ENCODE results near the gene ZBTB44.

The ZBTB44 gene

DNA sequence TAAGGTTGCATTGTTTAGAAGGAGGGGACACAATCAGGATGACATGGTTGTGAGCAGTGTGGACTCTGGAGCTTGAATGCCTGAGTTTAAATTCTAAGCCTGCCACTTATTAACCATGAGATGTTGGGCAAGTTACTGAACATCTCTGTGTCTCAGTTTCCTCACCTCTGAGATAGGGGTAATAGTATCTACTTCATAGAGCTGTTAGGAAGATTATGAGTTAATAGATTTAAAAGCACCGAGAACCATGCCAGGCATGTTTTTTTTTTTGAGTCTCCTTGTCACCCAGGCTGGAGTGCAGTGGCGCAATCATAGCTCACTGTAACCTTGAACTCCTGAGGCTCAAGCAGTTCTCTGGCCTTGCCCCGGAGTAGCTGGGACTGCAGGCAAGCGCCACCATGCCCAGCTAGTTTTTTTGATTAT lies 121.9 kb downstream of the ZBTB44 start:
- TF ChIP-seq, protein P1, sequence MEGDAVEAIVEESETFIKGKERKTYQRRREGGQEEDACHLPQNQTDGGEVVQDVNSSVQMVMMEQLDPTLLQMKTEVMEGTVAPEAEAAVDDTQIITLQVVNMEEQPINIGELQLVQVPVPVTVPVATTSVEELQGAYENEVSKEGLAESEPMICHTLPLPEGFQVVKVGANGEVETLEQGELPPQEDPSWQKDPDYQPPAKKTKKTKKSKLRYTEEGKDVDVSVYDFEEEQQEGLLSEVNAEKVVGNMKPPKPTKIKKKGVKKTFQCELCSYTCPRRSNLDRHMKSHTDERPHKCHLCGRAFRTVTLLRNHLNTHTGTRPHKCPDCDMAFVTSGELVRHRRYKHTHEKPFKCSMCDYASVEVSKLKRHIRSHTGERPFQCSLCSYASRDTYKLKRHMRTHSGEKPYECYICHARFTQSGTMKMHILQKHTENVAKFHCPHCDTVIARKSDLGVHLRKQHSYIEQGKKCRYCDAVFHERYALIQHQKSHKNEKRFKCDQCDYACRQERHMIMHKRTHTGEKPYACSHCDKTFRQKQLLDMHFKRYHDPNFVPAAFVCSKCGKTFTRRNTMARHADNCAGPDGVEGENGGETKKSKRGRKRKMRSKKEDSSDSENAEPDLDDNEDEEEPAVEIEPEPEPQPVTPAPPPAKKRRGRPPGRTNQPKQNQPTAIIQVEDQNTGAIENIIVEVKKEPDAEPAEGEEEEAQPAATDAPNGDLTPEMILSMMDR (IDR thresholded peaks at IDR 0.05; ENCODE audit: extremely low read depth, missing control alignments), result no peak
- no peak for DNase-seq (ENCODE audit: low spot score)

DNA sequence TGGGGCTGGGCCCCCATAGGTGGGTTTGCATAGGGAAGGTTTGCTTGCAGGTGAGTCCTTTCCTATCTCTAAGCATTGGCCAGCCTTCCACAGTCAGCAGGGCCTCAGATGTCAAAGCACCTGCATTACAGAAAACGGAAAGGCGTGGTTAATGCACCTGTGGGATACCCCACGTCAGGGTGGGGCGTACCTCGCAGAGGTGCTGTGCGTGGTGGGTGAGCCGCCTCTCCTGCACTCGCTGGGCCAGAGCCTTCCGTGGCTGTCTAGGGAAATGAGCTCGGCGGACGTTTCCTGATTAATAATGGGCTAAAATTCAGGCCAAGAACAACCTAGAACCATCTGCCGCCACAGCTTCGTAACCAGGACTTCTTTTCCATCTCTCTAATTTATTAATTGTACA lies 122.8 kb downstream of the ZBTB44 start:
- no peak for DNase-seq (ENCODE audit: low spot score)
- TF ChIP-seq, protein P1 (IDR thresholded peaks at IDR 0.05; ENCODE audit: extremely low read depth, missing control alignments), result no peak

DNA sequence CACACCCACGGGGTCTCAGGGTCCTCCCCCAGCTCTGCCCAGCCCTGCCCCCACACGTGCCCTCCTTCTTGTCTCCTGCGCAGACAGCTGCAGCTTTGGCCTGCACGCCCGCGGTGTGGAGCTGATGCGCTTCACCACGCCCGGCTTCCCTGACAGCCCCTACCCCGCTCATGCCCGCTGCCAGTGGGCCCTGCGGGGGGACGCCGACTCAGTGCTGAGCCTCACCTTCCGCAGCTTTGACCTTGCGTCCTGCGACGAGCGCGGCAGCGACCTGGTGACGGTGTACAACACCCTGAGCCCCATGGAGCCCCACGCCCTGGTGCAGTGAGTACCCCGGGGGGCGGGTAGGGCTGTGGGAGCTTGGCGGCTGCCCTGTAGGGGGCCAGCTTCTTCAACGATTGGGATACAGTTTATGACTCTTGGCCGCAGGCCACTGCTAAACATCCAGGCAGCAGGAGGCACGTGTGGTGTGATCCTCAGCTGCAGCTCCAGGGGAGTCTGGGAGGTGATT lies 124.3 kb downstream of the ZBTB44 start:
- TF ChIP-seq, protein P1 (IDR thresholded peaks at IDR 0.05; ENCODE audit: extremely low read depth, missing control alignments), result no peak
- DNase-seq (ENCODE audit: low spot score), result no peak

DNA sequence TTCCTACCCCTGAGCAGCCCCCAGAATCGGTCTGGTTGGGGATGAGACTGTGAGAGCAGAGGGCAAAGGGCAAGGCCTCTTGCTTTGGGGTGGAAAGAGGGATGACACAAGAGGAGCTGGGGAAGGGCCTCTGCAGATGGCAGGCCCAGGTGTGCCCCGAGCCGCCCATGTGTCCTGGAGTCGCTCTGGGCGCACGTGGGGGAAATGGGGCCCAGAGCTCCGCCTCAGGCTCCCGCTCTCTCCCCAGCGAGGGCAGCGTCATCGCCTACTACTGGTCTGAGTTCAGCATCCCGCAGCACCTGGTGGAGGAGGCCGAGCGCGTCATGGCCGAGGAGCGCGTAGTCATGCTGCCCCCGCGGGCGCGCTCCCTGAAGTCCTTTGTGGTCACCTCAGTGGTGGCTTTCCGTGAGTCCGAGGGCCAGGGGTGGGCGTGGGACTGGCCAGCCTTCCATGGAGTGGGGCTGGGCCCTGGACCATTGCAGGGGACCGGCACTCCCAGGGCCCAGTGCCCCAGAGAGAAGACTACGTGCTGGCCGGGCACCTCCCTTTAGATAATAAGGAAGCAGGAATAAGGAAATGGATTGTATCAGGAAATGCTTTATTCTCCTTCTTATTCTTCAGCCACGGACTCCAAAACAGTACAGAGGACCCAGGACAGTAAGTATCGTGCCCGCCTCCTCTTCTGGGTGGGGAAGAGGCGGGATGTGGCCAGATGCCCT lies 125.1 kb downstream of the ZBTB44 start:
- DNase-seq (ENCODE audit: low spot score), result no peak

DNA sequence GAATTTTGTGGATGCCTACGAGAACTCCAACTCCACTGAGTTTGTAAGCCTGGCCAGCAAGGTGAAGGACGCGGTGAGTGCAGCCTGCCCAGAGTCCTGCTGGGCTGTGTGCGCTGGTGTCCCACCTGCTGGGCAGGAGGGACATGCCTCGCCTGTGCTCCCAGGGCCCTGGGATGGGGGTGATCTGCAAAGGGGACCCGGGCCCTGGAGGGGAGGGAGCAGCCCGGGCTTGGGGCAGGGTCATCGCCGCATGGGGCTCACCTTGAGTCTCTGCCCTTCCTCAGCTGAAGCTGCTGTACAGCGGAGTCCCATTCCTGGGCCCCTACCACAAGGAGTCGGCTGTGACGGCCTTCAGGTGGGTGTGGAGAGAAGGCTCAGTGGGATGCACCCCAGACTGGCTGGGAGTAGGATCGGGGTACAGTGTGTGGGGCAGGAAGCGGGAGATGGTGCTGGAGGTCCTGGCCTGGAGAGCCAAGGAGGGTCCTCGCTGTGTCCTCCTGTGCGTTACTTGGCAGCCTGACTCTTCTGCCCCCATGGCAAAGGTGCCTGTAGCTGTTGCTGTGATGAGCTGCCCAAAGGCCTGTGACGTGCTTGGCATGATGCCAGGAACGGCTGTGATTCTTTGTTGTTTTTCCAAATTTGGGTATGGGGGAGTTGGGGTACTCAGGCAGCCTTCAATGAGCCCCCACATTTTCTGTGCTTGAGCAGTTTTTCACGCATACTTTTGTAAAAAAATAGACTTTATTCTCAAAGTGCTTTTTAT lies 126.0 kb downstream of the ZBTB44 start:
- TF ChIP-seq, protein P1 (IDR thresholded peaks at IDR 0.05; ENCODE audit: extremely low read depth, missing control alignments), result no peak
- DNase-seq (ENCODE audit: low spot score), result no peak

More for the DNA sequence above, 125.1 kb downstream of the ZBTB44 start:
- TF ChIP-seq, protein P1 (IDR thresholded peaks at IDR 0.05; ENCODE audit: extremely low read depth, missing control alignments), result no peak

DNA sequence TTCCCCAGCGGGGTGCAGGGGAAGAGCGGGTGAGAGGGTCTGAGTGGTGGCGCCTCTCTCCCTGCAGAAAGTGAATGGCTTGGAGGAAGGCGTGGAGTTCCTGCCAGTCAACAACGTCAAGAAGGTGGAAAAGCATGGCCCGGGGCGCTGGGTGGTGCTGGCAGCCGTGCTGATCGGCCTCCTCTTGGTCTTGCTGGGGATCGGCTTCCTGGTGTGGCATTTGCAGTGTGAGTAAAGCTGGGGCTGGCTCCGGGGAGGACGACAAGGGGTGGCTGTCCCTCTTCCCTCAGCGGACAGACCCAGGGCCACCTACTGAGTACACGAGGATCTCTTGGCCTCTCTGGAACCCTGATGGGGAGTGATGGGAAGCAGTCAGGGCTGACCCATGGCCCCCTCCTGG lies 126.7 kb downstream of the ZBTB44 start:
- DNase-seq (ENCODE audit: low spot score), result no peak
- TF ChIP-seq, protein P1 (IDR thresholded peaks at IDR 0.05; ENCODE audit: extremely low read depth, missing control alignments), result no peak

DNA sequence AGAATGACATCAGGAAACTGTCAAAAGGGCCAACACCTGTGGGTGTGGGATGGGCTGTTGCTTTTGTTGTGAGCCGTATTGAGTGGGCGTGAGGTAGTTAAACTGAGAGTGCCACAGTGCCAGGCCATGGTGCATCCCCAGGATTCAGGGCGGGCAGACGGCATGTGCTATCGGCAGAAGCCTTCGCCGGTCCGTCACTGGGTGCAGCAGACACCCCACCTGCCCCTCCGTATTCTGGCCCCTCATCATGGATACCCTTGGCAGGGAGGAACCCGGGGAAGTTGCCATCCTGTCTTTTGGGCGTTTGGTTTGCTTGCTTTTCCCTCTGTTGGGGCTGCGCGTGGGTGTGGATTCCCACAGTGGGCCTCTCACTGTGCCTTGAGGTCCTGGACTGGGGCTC lies 127.6 kb downstream of the ZBTB44 start:
- TF ChIP-seq, protein P1 (IDR thresholded peaks at IDR 0.05; ENCODE audit: extremely low read depth, missing control alignments), result no peak

More for the DNA sequence above, 127.6 kb downstream of the ZBTB44 start:
- DNase-seq (ENCODE audit: low spot score), result no peak

Data from GM20000 (cell line).